Loucy (cell line): Measurements from ENCODE around the gene THAP4.

Experiments
- EZH2phosphoT487 ChIP-seq: fragments of 200-600 bp; IDR thresholded peaks from 2 replicates; pipeline ENCODE4 v1.6.1; 2018; ENCODE audit warnings: antibody characterized with exemption, mild to moderate bottlenecking, moderate library complexity, borderline replicate concordance
- TF ChIP-seq, protein P1 (sequence below): fragments of 200-600 bp; sonication (generic); conservative IDR thresholded peaks from 2 replicates; pipeline ENCODE4 v1.5.1; 2014; ENCODE audit warnings: mild to moderate bottlenecking, antibody characterized with exemption, low read length

DNA sequence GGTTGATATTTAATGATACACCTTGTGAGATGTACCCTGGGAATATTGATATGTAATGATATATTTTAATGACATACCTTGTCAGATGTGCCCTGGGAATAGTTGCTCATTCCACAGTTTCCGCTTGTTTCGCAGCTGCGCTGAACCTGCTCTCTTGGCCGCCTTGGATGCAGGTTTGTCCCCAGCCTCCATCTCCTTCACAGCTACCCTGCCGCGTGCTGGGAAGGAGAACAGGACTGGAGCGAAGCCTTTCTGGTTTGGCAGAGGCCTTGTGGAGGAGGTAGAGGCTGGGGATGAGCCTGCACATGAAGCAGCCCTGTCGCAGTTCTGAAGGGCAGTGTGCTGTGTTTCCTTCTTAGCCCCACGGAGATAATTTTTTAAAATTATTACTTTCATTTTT lies 15.2 kb upstream of the THAP4 start:
- TF ChIP-seq, protein P1, sequence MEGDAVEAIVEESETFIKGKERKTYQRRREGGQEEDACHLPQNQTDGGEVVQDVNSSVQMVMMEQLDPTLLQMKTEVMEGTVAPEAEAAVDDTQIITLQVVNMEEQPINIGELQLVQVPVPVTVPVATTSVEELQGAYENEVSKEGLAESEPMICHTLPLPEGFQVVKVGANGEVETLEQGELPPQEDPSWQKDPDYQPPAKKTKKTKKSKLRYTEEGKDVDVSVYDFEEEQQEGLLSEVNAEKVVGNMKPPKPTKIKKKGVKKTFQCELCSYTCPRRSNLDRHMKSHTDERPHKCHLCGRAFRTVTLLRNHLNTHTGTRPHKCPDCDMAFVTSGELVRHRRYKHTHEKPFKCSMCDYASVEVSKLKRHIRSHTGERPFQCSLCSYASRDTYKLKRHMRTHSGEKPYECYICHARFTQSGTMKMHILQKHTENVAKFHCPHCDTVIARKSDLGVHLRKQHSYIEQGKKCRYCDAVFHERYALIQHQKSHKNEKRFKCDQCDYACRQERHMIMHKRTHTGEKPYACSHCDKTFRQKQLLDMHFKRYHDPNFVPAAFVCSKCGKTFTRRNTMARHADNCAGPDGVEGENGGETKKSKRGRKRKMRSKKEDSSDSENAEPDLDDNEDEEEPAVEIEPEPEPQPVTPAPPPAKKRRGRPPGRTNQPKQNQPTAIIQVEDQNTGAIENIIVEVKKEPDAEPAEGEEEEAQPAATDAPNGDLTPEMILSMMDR = no peak
- no peak for TF ChIP-seq EZH2phosphoT487
